Raji (cell line): ENCODE measurements around the gene DZIP3.

Experiments used
- POLR2A ChIP-seq: IDR thresholded peaks from 2 replicates; pipeline ENCODE4 v1.6.1; 2011; ENCODE audit warnings: low read depth, low read length, control low read depth; ENCODE audit not compliant: insufficient read depth

The DZIP3 gene

DNA sequence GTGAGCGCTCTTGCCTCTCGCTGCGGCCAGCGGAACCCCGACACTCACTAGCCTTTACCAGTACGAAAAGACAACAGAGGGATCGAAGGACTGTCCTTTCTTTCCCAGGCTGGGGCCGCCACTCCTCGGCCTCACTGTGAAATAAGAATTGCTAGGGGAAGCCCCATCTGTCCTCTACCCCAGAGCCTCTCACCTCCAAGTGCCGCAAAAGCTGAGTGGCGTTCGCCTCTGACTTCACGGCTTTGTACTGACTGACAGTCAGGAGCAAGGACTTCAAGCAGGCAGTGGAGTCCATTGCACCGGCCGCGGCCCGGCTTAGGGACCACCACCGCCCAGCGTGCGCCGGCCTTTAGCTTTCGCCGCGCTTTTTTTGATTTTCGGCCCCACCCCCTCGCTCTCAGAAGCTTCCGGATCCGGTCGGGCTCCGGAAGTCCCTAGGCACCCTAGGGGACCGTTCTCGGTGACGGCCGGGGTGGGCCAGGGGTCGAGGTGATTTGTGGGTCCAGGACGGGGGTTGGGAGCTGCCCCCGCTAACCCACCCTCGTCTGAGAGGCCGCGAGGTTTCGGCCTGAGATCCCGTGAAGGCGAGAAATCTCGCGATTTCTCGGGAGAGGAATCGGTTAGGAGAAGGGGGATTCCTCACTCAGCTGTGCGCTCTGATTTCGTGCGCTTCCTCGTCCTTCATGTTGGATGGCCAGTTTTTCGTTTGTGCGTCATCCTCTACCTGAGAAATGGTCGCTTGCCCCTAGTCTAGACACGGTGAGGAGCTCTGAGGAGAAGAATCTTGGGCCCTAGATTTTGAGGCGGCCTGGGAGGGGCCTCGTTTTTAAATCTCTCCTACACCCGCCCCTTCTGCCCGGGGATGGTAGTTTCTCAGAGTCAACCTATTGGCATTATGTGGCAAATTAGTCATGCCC lies at the start of gene DZIP3, which contains the start of gene CIP2A:
Gene DZIP3 (plus strand): TSS at position 642 of the 917 bp plus-strand sequence. CDS start 15,685 bp downstream, outside the sequence.
Gene CIP2A (minus strand): TSS at position 358 of the 917 bp plus-strand sequence. CDS start 63 bp downstream, at position 295.
- peak; percentile 94 for TF ChIP-seq POLR2A

- TF ChIP-seq POLR2A, result no peak
Measured at GRCh38 chr3:108546247-108546646, 43.3 kb upstream of the DZIP3 start.

GRCh38 chr3:108546692-108547091 lies 42.8 kb upstream of the DZIP3 start:
- no peak for TF ChIP-seq POLR2A

- TF ChIP-seq POLR2A, result no peak
Measured at GRCh38 chr3:108548304-108548703, 41.2 kb upstream of the DZIP3 start.

DNA sequence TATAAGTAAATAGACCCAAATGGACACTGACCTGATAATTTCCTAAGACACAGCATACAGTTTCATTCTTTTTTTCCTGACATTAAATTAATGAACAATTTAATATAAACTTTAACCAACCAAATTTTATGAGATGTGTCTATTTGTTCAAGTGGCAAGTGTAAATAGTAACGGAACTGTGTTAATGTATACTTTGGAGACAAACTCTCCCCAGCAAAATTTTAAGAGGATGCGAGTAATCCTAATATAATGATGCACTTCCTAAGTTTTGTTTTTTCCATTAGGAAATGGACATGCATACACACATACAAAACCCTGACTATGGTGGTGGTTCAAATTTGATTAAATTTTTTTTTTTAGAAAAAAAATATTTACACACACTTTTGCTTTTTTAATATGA lies 40.6 kb upstream of the DZIP3 start:
- TF ChIP-seq POLR2A, result no peak

- no peak for TF ChIP-seq POLR2A
Measured at GRCh38 chr3:108552267-108553159, 37.0 kb upstream of the DZIP3 start.

- no peak for TF ChIP-seq POLR2A
Measured at GRCh38 chr3:108554229-108554628, 35.3 kb upstream of the DZIP3 start.

DNA sequence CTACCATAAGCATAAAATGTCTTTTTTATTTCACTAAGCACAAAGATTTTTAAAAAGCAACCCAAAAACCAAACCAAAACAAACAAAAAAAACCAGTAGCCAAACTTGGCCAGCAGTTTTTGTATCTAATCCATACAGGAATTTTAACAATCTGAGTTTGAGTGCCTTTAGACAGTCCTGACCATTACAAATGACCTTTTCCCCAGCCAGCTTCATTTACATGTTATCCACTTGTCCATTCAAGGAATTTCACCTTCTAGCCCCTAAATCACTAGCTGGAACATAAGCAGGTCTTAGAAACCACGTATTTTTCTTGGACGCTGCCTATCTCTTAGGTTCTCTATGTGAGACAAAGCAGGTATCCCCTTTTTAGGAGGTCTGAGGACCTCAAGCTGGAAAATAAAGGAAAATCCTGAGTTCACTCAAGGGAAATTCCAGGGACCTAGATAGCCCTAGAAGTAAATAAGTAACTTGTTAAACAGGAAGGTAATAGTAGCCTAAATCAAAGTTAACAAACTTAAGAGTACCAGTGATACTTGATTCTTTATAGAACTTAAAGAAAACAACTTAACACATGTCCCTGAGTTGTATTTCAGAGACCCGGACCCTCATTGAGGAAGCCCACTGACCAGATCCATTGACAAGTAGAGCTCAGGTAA lies 34.5 kb upstream of the DZIP3 start:
- TF ChIP-seq POLR2A, result no peak

- TF ChIP-seq POLR2A, result no peak
Measured at GRCh38 chr3:108555966-108556581, 33.4 kb upstream of the DZIP3 start.

DNA sequence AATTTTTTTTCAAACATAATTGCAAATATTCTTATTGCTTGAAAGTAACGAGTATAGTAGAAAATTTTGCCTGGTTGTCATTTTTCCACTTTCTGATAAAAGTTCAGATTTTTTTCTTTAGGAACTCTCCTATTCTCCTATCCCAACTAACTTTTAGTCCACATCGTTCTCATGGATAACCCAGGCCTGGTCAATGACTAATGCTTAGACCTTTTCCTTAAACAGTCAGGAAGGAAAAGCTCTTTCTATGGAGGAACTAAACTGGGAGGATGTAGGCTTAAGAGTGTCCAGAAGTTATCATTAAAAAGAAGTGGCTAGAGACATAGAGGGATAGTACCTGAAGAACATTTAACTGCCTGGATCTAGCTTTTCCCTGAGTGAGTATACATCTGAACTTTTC lies 27.0 kb upstream of the DZIP3 start:
- no peak for TF ChIP-seq POLR2A

DNA sequence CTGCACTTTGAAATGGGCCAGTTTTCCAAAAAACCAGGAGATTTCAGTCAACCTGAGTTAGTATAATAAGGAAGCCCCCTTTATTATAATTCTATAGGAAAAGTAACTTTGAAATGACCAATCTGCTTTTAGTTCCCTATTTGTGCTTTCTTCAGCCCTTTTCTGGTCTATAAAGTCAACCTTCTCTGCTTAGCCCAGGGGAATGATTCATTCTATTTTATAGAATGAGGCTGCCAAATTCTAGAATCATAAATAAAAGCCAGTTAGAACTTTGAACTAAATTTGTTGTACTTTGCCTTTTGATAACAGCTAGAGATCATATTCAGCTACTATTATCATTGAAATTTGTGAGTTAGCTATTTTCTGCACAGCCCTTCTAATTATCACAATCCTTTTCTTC lies 25.0 kb upstream of the DZIP3 start:
- no peak for TF ChIP-seq POLR2A

GRCh38 chr3:108565506-108565905 lies 24.0 kb upstream of the DZIP3 start:
- no peak for TF ChIP-seq POLR2A

DNA sequence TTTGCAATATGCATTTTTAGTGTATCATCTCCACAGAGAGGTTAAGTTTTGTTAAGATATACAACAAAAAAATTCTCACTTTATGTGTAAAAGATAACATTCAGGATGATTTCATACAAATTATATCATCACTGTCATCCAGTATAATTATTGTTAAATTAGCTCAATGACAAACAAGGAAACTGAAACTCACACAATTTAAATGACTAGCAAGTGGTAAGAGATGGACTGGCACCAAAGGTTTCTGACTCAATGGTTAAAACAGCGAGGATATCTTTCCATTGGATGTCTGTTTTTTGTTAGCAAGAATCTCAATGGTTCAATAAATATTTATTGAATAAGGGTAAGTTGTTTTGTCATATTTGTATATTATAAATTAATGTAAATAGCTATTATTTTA lies 22.9 kb upstream of the DZIP3 start:
- no peak for TF ChIP-seq POLR2A

GRCh38 chr3:108569336-108569735 lies 20.2 kb upstream of the DZIP3 start:
- no peak for TF ChIP-seq POLR2A

DNA sequence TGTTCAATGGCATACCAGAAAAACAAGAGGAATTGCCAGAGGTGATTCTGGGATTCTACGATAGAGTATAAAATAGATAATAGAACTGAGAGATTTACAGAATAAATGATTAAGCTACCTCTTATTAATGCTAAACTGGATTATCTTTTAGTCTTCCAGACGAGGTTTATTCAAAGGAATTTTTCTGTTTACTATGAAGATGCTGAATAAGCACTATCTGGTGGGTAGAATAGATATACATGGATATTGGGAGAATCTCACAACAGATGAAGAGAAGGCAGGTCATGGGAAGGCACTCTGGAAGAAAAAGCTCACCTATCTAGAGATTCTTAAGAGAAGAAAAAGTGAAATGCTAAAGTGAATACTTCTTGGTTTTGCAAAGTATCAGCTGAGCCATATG lies 11.5 kb upstream of the DZIP3 start:
- TF ChIP-seq POLR2A, result no peak
